ENCODE measurements around the gene DLG2.

DNA sequence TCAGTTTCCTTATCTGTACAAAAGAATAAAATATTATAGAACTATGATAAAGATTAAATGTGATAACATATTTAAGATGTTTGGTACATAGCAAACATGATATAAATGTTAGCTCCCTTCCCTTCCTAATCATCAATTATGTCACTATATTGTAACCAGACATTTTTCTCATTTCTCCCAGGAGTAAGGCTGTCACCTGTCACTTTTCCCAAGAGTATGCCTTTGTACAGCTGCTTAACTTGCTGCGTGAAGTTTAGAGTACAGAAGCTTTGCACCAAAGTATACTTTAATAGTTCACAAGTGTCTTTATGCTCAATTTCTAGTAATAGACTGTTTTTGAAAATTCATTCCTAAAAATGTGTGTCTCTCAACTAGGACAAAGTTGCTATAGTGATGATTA is 186.9 kb downstream of the DLG2 start:
- TF ChIP-seq POLR2A (IDR thresholded peaks at IDR 0.05): no peak
- no peak for TF ChIP-seq CTCF (IDR thresholded peaks at IDR 0.05)
- TF ChIP-seq EP300 (IDR thresholded peaks at IDR 0.05): no peak
